Endothelial cell of umbilical vein (primary cell): ENCODE results near the gene TRERF1. TPM values are rescaled to one million over a fixed set of nuclear protein-coding genes. Genes with fewer than 3 reads are reported as not detected.
A peak's percentile ranks its signal among the peaks of the same experiment; 100 is the strongest.

Experiments used
- BruUV-seq: library from RNA; stranded (reverse); fragments of 400-500 nt; replicated peaks from 2 replicates; lab custom pipeline; 2021; lab: Mats Ljungman, UMichigan
- CTCF ChIA-PET: fragments of 300-600, 350-600 bp; sonication (Branson Sonifier 250); formaldehyde crosslinking; loops from one replicate; lab custom pipeline; 2021; ENCODE audit warnings: antibody characterized with exemption, inconsistent platforms; lab: Charles Lee
- POLR2A ChIA-PET: fragments of 300-600, 350-600 bp; sonication (Branson Sonifier 250); formaldehyde crosslinking; loops from one replicate; lab custom pipeline; 2021; ENCODE audit warnings: antibody characterized with exemption, inconsistent platforms; lab: Charles Lee
- DNase-seq: peaks from one replicate; pipeline ENCODE4 v3.0.0-alpha.2; 2011; ENCODE audit warnings: low read depth, low spot score
- FAIRE-seq: peaks from 2 replicates; lab custom pipeline; 2011; peaks lifted over from hg19 to GRCh38; lab: Jason Lieb, UNC
- H2AFZ ChIP-seq: 2 replicates; pipeline ENCODE4 v1.6.0; 2012; ENCODE audit warnings: low read depth, low read length, control low read depth, inconsistent platforms
- H3K27ac ChIP-seq: 2 replicates; pipeline ENCODE4 v1.5.1; 2011; ENCODE audit warnings: low read depth, mild to moderate bottlenecking, control low read depth, low read length, moderate library complexity; ENCODE audit not compliant: insufficient read depth
- H3K27me3 ChIP-seq, 2 experiments: 2 replicates each; pipeline versions ENCODE4 v1.6.0 to v1.6.1; 2011; ENCODE audit warnings: low read length in 2 of 2, mixed read lengths in 1 of 2; ENCODE audit not compliant: control insufficient read depth in 2 of 2, insufficient read depth in 2 of 2
- H3K36me3 ChIP-seq, 2 experiments: 2 replicates in 1 of 2; 3 replicates in 1 of 2; pipeline ENCODE4 v1.5.1; 2011; ENCODE audit warnings: low read length in 2 of 2, mild to moderate bottlenecking in 1 of 2, moderate library complexity in 1 of 2; ENCODE audit not compliant: control insufficient read depth in 2 of 2, insufficient read depth in 2 of 2; ENCODE audit errors: extremely low read depth in 1 of 2
- H3K4me1 ChIP-seq: 3 replicates; pipeline ENCODE4 v1.5.1; 2011; ENCODE audit warnings: mild to moderate bottlenecking, low read length; ENCODE audit not compliant: control insufficient read depth, insufficient read depth; ENCODE audit errors: extremely low read depth
- H3K4me2 ChIP-seq: 2 replicates; pipeline ENCODE4 v1.6.1; 2011; ENCODE audit warnings: low read length, control low read depth, mixed read lengths; ENCODE audit not compliant: insufficient read depth
- H3K4me3 ChIP-seq, 3 experiments: fragments of 200-600 bp in 1 of 3; sonication (generic), shearing (Covaris generic) in 1 of 3; replicated peaks in 1 of 3; 2 replicates each; pipeline ENCODE4 v1.5.1; 2011 to 2016; ENCODE audit warnings: control low read depth in 3 of 3, low read length in 3 of 3, mild to moderate bottlenecking in 2 of 3, inconsistent platforms in 1 of 3, low read depth in 1 of 3, moderate library complexity in 1 of 3; ENCODE audit not compliant: insufficient read depth in 1 of 3
- H3K79me2 ChIP-seq: 2 replicates; pipeline ENCODE4 v1.6.0; 2012; ENCODE audit warnings: low read length, inconsistent platforms; ENCODE audit not compliant: control insufficient read depth, insufficient read depth
- H3K9ac ChIP-seq: replicated peaks from 2 replicates; pipeline ENCODE3; 2011; ENCODE audit warnings: low read length, control low read depth; ENCODE audit not compliant: insufficient read depth; ENCODE audit errors: extremely low read depth
- H3K9me1 ChIP-seq: replicated peaks from 3 replicates; pipeline ENCODE4 v1.6.0; 2011; ENCODE audit warnings: mild to moderate bottlenecking, low read length; ENCODE audit not compliant: control insufficient read depth, insufficient read depth; ENCODE audit errors: extremely low read depth
- H3K9me3 ChIP-seq: replicated peaks from 2 replicates; pipeline ENCODE4 v1.5.1; 2012; ENCODE audit warnings: low read length, inconsistent platforms; ENCODE audit not compliant: control insufficient read depth, insufficient read depth
- H4K20me1 ChIP-seq: replicated peaks from 2 replicates; pipeline ENCODE3; 2011; ENCODE audit warnings: mild to moderate bottlenecking, low read length; ENCODE audit not compliant: control insufficient read depth, insufficient read depth; ENCODE audit errors: extremely low read depth
- EZH2 ChIP-seq: IDR thresholded peaks from 2 replicates; pipeline ENCODE4 v1.6.1; 2012; ENCODE audit warnings: borderline replicate concordance, low read depth, mild to moderate bottlenecking, moderate library complexity, low read length, inconsistent platforms; ENCODE audit not compliant: severe bottlenecking
- FOS ChIP-seq: IDR thresholded peaks from 2 replicates; pipeline ENCODE4 v1.6.1; 2011; ENCODE audit warnings: mild to moderate bottlenecking, low read length, moderate library complexity, borderline replicate concordance; ENCODE audit not compliant: insufficient read depth
- GATA2 ChIP-seq: IDR thresholded peaks from 2 replicates; pipeline ENCODE4 v1.7.0; 2011; ENCODE audit warnings: low read depth, mild to moderate bottlenecking, moderate library complexity, mixed read lengths, low read length; ENCODE audit not compliant: insufficient read length, insufficient read depth
- JUN ChIP-seq: IDR thresholded peaks from 2 replicates; pipeline ENCODE4 v1.6.1; 2011; ENCODE audit warnings: borderline replicate concordance, low read depth; ENCODE audit not compliant: insufficient read length, insufficient read depth
- MYC ChIP-seq: IDR thresholded peaks from one replicate; pipeline ENCODE4 v1.6.1; 2011; ENCODE audit warnings: mild to moderate bottlenecking, low read depth, low read length
- POLR2A ChIP-seq: IDR thresholded peaks from 2 replicates; pipeline ENCODE4 v1.6.1; 2012; ENCODE audit warnings: low read depth, mild to moderate bottlenecking, control low read depth, low read length
- POLR2AphosphoS5 ChIP-seq: IDR thresholded peaks from 2 replicates; pipeline ENCODE4 v1.6.1; 2012; ENCODE audit warnings: low read depth, mild to moderate bottlenecking, control low read depth, low read length, moderate library complexity; ENCODE audit not compliant: insufficient read depth
- dilution Hi-C: fragments of 300-500 bp; cut with MboI; formaldehyde crosslinking; loops from one replicate; pipeline ENCODE4 v1.15.0; 2019; ENCODE audit warnings: low sequenced_read_pairs; ENCODE audit not compliant: extremely low pct_ligation_motif_present
- intact Hi-C: fragments of 100-400 bp; cut with micrococcal nuclease; formaldehyde crosslinking; loops from one replicate; pipeline ENCODE4 v1.10.0; 2022
- polyA plus RNA-seq, 4 experiments: library from polyadenylated mRNA; depleted of rRNA in 3 of 4; stranded (reverse) in 3 of 4; unstranded in 1 of 4; fragments of >200 nt; gene quantifications; 2 replicates each; pipeline versions ENCODE4 v1.2.1 to v1.2.3, GENCODE V29; 2011 to 2012; ENCODE audit warnings: missing spikeins in 1 of 4
- total RNA-seq: library from RNA; stranded (reverse); gene quantifications from 2 replicates; pipeline ENCODE4 v1.2.3, GENCODE V29; 2021
- TF ChIP-seq, protein P1 (sequence below), 2 donors: IDR thresholded peaks; 1 replicate in 1 of 2; 2 replicates in 1 of 2; pipeline ENCODE4 v1.5.1; 2011; ENCODE audit warnings: low read length in 2 of 2, mild to moderate bottlenecking in 2 of 2, moderate library complexity in 2 of 2, control low read depth in 1 of 2, inconsistent platforms in 1 of 2, low read depth in 1 of 2; ENCODE audit not compliant: insufficient read depth in 1 of 2; ENCODE audit errors: extremely low read depth in 1 of 2
- TF ChIP-seq, protein P2 (sequence below): IDR thresholded peaks from 2 replicates; pipeline ENCODE4 v1.6.1; 2011; ENCODE audit not compliant: insufficient read depth, insufficient read length

The TRERF1 gene
- total and polyA plus RNA-seq, 2 donors (not counting 3 experiments of a cell fraction or from before 2014, with no cell fraction given), result 0.73 to 5.5 TPM

DNA sequence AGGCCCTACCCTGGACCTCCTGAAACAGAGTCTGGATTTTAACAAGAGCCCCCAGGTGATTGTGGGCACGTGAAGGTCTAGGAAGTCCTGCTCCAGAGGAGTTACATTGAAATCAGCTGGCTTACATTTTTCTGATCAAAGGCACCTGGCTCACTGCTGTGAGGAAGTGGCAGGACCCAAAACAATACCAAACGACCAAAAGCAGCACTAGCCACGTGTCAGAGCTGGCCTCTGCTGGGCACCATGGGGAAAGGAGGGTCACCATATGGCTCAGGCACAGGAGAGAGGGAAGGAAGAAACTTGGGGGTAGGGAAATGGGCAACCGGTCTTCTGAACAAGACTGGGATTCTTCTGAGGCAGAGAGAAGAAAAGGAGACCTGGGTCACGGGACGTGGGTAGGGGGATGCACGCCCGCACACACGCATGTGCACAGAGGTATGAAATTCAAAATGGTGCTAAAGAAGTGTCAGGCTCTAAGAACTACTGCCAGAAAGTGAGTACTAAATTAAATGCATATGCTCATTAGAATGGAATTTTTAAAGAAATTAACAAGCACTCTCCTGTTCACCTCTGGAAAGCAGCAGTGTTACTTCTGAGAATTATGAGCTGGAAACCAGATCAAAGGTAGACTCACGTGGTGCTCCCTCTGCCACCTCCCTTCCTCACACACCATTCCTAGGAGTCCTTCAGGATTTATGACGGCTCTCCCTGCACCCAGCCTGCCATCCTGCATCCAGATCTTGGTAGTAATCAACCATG, 113.6 kb downstream of the TRERF1 start:
- H3K9ac ChIP-seq, result no peak overlapping the region
- peak overlapping the region; percentile 71 for H3K4me2 ChIP-seq
- TF ChIP-seq, protein P1, sequence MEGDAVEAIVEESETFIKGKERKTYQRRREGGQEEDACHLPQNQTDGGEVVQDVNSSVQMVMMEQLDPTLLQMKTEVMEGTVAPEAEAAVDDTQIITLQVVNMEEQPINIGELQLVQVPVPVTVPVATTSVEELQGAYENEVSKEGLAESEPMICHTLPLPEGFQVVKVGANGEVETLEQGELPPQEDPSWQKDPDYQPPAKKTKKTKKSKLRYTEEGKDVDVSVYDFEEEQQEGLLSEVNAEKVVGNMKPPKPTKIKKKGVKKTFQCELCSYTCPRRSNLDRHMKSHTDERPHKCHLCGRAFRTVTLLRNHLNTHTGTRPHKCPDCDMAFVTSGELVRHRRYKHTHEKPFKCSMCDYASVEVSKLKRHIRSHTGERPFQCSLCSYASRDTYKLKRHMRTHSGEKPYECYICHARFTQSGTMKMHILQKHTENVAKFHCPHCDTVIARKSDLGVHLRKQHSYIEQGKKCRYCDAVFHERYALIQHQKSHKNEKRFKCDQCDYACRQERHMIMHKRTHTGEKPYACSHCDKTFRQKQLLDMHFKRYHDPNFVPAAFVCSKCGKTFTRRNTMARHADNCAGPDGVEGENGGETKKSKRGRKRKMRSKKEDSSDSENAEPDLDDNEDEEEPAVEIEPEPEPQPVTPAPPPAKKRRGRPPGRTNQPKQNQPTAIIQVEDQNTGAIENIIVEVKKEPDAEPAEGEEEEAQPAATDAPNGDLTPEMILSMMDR (IDR thresholded peaks at IDR 0.05; ENCODE audit: extremely low read depth in 1 of 2, insufficient read depth in 1 of 2, low read depth in 1 of 2, low read length in 2 of 2), result no peak
- TF ChIP-seq MYC (no peak), FOS (no peak), POLR2AphosphoS5 (no peak), POLR2A (no peak), JUN (no peak), EZH2 (no peak), GATA2 (no peak)
- TF ChIP-seq, protein P2, sequence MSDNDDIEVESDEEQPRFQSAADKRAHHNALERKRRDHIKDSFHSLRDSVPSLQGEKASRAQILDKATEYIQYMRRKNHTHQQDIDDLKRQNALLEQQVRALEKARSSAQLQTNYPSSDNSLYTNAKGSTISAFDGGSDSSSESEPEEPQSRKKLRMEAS, result no peak
- H3K36me3 ChIP-seq, result no peaks in the 10 kb centered on the region
- ChIA-PET POLR2A (no interaction called here), CTCF (interaction anchor here (0.7 to 1.7 kb wide), 7 partner anchors 10 to 210 kb away, joined by 3 to 8 read pairs (median 3); no protein-coding TSS in a partner anchor)
- DNase-seq, result no peak
- no peaks in the 10 kb centered on the region for H3K9me1 ChIP-seq
- peaks cover 18% of the 10 kb centered on the region for H3K4me1 ChIP-seq
- no peaks in the 10 kb centered on the region for H3K9me3 ChIP-seq
- no peak for FAIRE-seq
- no peaks in the 10 kb centered on the region for H4K20me1 ChIP-seq
- no peaks in the 10 kb centered on the region for H3K79me2 ChIP-seq
- dilution Hi-C loops (no loop called here), intact Hi-C loops (loop anchor here (1.0 kb wide), 1 partner anchor 22 kb away; no protein-coding TSS in a partner anchor)
- no TSS peak for BruUV-seq
- peak overlapping the region; percentile 27 for H3K27ac ChIP-seq
- H2AFZ ChIP-seq, result no peak overlapping the region
- no peak overlapping the region for H3K4me3 ChIP-seq
- H3K27me3 ChIP-seq, result no peaks in the 10 kb centered on the region
